A549 treated with CpdA at 1 μM for 4 hours (cell line): Measurements from ENCODE around the gene ATOSA. TPM values are rescaled to one million over a fixed set of nuclear protein-coding genes. Genes with fewer than 3 reads are reported as not detected.

Experiments
- total RNA-seq: library from RNA; stranded (reverse); fragments of 200-300 nt; extraction: Qiagen RNA extraction; gene quantifications from 5 replicates; pipeline ENCODE4 v1.2.3, GENCODE V29; 2022; ENCODE audit warnings: low read depth

Gene ATOSA
- 8.3 to 10.8 TPM (median 9.7 TPM) in 5 replicates for total RNA-seq

GRCh38 chr15:52679232-52680040, at the start of gene ATOSA:
ATOSA (minus strand) TSS chr15:52679388; CDS start chr15:52678021, 1,367 bp downstream.

Other genes with a start within 250 kb of the ATOSA start
- gene MYO5A, start 150.5 kb downstream of the ATOSA start, total RNA-seq, result 19.7 to 31.4 TPM (median 25.2 TPM) in 5 replicates
- 90.7 to 115 TPM (median 103 TPM) in 5 replicates for gene ARPP19, start 110.4 kb downstream of the ATOSA start, total RNA-seq
- gene ONECUT1, start 110.9 kb upstream of the ATOSA start, total RNA-seq, result 0.16 to 0.32 TPM (median 0.17 TPM) in 5 replicates